ENCODE measurements around the gene HMOX2. TPM values are rescaled to one million over a fixed set of nuclear protein-coding genes. Genes with fewer than 3 reads are reported as not detected.

The HMOX2 gene
- total RNA-seq, 6 donors from 2014 or later: 22.0 to 93.9 (median 53.8) TPM

DNA sequence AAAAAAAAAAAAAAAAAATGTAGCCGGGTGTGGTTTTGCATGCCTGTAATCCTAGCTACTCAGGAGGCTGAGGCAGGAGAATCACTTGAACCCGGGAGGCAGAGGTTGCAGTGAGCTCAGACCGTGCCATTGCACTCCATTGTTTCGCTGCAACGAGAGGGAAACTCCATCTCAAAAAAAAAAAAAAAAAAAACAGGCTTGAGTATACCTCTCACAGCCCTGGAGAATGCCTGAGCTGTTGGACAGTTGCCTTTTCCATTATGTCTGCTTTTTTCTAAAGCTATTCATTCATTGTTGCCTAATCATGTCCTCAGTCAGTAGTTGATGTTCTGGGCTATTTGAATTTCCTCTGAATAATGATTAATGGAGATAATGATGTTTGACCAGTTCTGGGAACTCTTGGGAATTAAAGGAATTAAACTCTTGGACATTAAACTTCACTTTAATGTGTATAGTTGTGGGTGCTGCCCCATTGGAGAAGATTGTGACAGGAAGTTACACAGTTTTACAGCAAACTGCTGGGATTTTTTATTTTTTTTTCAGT, 11.8 kb downstream of the HMOX2 start:
- 33 to 46% methylated on average over 5 of the region's 5 CpGs for WGBS, 2 donors
- ATAC-seq (ENCODE audit: low FRiP score in 2 of 2): peak; percentile 26 to 32
- no peak overlapping the region for H3K4me3 ChIP-seq
- DNase-seq: peak in 1 of 2 donors; percentile 42
- H3K9me3 ChIP-seq: no peaks in the 10 kb centered on the region
- H3K4me1 ChIP-seq: peaks cover 15 to 38% (median 27%) of the 10 kb centered on the region in 4 donors
- H3K27ac ChIP-seq: peak overlapping the region; percentile 27 to 70 (median 48)
- H3K36me3 ChIP-seq: peaks cover 0 to 31% (median 16%) of the 10 kb centered on the region in 4 donors
- peak in 1 of 4 donors; percentile 21 for TF ChIP-seq EP300 (IDR thresholded peaks at IDR 0.05)
- no peak for TF ChIP-seq CTCF (IDR thresholded peaks at IDR 0.05)
- peak in 1 of 2 donors; percentile 43 for TF ChIP-seq POLR2AphosphoS5 (IDR thresholded peaks at IDR 0.05)
- TF ChIP-seq POLR2A (IDR thresholded peaks at IDR 0.05): no peak
- no peaks in the 10 kb centered on the region for H3K27me3 ChIP-seq

DNA sequence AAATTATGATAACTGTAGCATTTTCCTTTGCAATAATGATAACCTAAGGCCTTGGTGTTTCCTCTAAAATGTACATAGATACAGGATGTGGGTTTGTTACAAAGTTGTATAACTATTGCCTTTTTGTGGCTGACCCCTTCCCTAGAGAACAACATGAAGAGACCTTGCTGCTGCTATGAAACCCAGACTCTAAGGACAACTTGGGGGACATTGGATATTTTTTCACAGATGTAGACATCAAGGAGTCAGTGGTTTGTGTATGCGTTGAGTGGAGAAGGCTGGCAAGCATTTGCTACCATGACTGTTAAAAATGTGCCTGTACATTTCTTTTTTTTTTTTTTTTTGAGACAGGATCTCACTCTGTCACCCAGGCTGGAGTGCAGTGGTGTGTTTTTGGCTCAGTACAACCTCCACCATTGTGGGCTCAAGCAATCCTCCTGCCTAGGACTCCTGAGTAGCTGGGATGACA, 12.3 kb downstream of the HMOX2 start:
- Histone ChIP-seq H3K9me3 (no peaks in the 10 kb centered on the region), H3K4me3 (no peak overlapping the region), H3K36me3 (peaks cover 0 to 36% (median 15%) of the 10 kb centered on the region in 4 donors), H3K27ac (peak overlapping the region; percentile 27 to 70 (median 48)), H3K27me3 (no peaks in the 10 kb centered on the region), H3K4me1 (peaks cover 15 to 38% (median 27%) of the 10 kb centered on the region in 4 donors)
- 58 to 62% methylated on average over 1 of the region's 1 CpG for WGBS, 2 donors
- TF ChIP-seq POLR2AphosphoS5 (IDR thresholded peaks at IDR 0.05): no peak
- no peak for TF ChIP-seq POLR2A (IDR thresholded peaks at IDR 0.05)
- no peak for TF ChIP-seq EP300 (IDR thresholded peaks at IDR 0.05)
- TF ChIP-seq CTCF (IDR thresholded peaks at IDR 0.05): no peak
- no peak for ATAC-seq (ENCODE audit: low FRiP score in 2 of 2)
- no peak for DNase-seq

GRCh38 chr16:4489030-4489429, 12.8 kb downstream of the HMOX2 start:
- Histone ChIP-seq H3K4me1 (peaks cover 15 to 38% (median 27%) of the 10 kb centered on the region in 4 donors), H3K36me3 (peaks cover 0 to 31% (median 12%) of the 10 kb centered on the region in 4 donors), H3K9me3 (no peaks in the 10 kb centered on the region), H3K27ac (peak overlapping the region; percentile 27 to 70 (median 48)), H3K27me3 (no peaks in the 10 kb centered on the region), H3K4me3 (no peak overlapping the region)
- 93 to 97% methylated on average over 5 of the region's 5 CpGs for WGBS, 2 donors
- no peak for DNase-seq
- no peak for ATAC-seq (ENCODE audit: low FRiP score in 2 of 2)
- TF ChIP-seq EP300 (IDR thresholded peaks at IDR 0.05) (no peak), POLR2AphosphoS5 (IDR thresholded peaks at IDR 0.05) (no peak), POLR2A (IDR thresholded peaks at IDR 0.05) (no peak), CTCF (IDR thresholded peaks at IDR 0.05) (no peak)

GRCh38 chr16:4491898-4492297, 15.7 kb downstream of the HMOX2 start:
- Histone ChIP-seq H3K4me3 (no peak overlapping the region), H3K27ac (no peak overlapping the region), H3K27me3 (no peaks in the 10 kb centered on the region), H3K9me3 (no peaks in the 10 kb centered on the region), H3K4me1 (peaks cover 18 to 35% (median 23%) of the 10 kb centered on the region in 4 donors), H3K36me3 (peaks cover 0 to 26% (median 5%) of the 10 kb centered on the region in 4 donors)
- no peak for TF ChIP-seq POLR2A (IDR thresholded peaks at IDR 0.05)
- TF ChIP-seq EP300 (IDR thresholded peaks at IDR 0.05): no peak
- TF ChIP-seq POLR2AphosphoS5 (IDR thresholded peaks at IDR 0.05): no peak
- no peak for TF ChIP-seq CTCF (IDR thresholded peaks at IDR 0.05)
- DNase-seq: no peak
- WGBS, 2 donors: 94 to 99% methylated on average over 4 of the region's 4 CpGs
- ATAC-seq (ENCODE audit: low FRiP score in 2 of 2): no peak

All from upper lobe of left lung (tissue), 6 donors.